HG02885 (cell line): ENCODE data around the gene AIFM3.
"Not testable (repeated sequence)": the region's sequence is repeated elsewhere in the genome, so short reads cannot be mapped to it uniquely, and the experiment has no call there.

ENCODE experiments used
- ATAC-seq: cut with Tn5 transposase; IDR thresholded peaks from one replicate; pipeline ENCODE4 v1.9.1; 2021; ENCODE audit warnings: mild to moderate bottlenecking; ENCODE audit not compliant: unreplicated experiment, poor library complexity

The AIFM3 gene

GRCh38 chr22:20956258-20957101 lies 10.6 kb upstream of the AIFM3 start:
- no peak for ATAC-seq

- no peak for ATAC-seq
Measured at GRCh38 chr22:20957102-20957682, 9.9 kb upstream of the AIFM3 start.

- no peak for ATAC-seq
Measured at GRCh38 chr22:20957683-20958431, 9.2 kb upstream of the AIFM3 start.

- ATAC-seq, result no peak
Measured at GRCh38 chr22:20959578-20960461, 7.2 kb upstream of the AIFM3 start.

- ATAC-seq, result no peak
Measured at GRCh38 chr22:20960609-20961008, 6.4 kb upstream of the AIFM3 start.

- ATAC-seq, result no peak
Measured at GRCh38 chr22:20962491-20962945, 4.5 kb upstream of the AIFM3 start.

- no peak for ATAC-seq
Measured at GRCh38 chr22:20963201-20964052, 3.6 kb upstream of the AIFM3 start.

- ATAC-seq, result no peak
Measured at GRCh38 chr22:20964090-20964798, 2.8 kb upstream of the AIFM3 start.

- no peak for ATAC-seq
Measured at GRCh38 chr22:20964799-20965103, 2.3 kb upstream of the AIFM3 start.

- no peak for ATAC-seq
Measured at GRCh38 chr22:20965104-20965887, 1.8 kb upstream of the AIFM3 start.

- no peak for ATAC-seq
Measured at GRCh38 chr22:20965888-20966855, 883 bp upstream of the AIFM3 start.

GRCh38 chr22:20967697-20968211 lies 699 bp downstream of the AIFM3 start:
- no peak for ATAC-seq

- ATAC-seq, result no peak
Measured at GRCh38 chr22:20968281-20968977, 1.4 kb downstream of the AIFM3 start.

GRCh38 chr22:20970939-20971657 lies 4.0 kb downstream of the AIFM3 start:
- no peak for ATAC-seq

- not testable (repeated sequence) for ATAC-seq
Measured at GRCh38 chr22:20972014-20972694, 5.1 kb downstream of the AIFM3 start.
